GM06990 (cell line): ENCODE results near the gene ZHX3.

Experiments used
- DNase-seq: peaks from one replicate; pipeline ENCODE4 v3.0.0-alpha.2; 2011; ENCODE audit not compliant: insufficient read length; ENCODE audit errors: extremely low read depth
- H3K27me3 ChIP-seq: replicated peaks from 2 replicates; pipeline ENCODE4 v1.6.0; 2011; ENCODE audit warnings: low read length; ENCODE audit not compliant: control insufficient read depth, insufficient read depth
- H3K36me3 ChIP-seq: 2 replicates; pipeline ENCODE4 v1.5.1; 2011; ENCODE audit warnings: low read length; ENCODE audit not compliant: control insufficient read depth, insufficient read depth
- H3K4me3 ChIP-seq: replicated peaks from 2 replicates; pipeline ENCODE4 v1.5.1; 2011; ENCODE audit warnings: low read depth, mild to moderate bottlenecking, control low read depth, low read length
- TF ChIP-seq, protein P1 (sequence below): IDR thresholded peaks from 2 replicates; pipeline ENCODE4 v1.5.1; 2011; ENCODE audit warnings: low read length, control low read depth, mild to moderate bottlenecking, inconsistent platforms; ENCODE audit not compliant: insufficient read depth, poor library complexity, severe bottlenecking

ZHX3 gene

DNA sequence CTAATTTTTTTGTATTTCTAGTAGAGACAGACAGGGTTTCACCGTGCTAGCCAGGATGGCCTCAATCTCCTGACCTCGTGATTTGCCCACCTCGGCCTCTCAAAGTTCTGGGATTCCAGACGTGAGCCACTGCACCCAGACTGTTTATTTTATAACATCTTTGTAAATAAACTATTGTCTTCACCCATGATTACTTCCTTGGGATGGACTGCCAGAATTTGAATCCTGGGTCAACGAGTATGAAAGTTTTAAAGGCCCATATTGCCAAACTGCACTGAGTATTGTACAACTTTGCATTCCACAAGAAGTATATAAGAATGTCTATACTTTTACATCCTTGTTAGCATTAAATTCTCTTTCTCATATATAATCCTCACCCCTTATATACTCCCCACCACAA, 38.6 kb downstream of the ZHX3 start:
- DNase-seq: no peak
- TF ChIP-seq, protein P1, sequence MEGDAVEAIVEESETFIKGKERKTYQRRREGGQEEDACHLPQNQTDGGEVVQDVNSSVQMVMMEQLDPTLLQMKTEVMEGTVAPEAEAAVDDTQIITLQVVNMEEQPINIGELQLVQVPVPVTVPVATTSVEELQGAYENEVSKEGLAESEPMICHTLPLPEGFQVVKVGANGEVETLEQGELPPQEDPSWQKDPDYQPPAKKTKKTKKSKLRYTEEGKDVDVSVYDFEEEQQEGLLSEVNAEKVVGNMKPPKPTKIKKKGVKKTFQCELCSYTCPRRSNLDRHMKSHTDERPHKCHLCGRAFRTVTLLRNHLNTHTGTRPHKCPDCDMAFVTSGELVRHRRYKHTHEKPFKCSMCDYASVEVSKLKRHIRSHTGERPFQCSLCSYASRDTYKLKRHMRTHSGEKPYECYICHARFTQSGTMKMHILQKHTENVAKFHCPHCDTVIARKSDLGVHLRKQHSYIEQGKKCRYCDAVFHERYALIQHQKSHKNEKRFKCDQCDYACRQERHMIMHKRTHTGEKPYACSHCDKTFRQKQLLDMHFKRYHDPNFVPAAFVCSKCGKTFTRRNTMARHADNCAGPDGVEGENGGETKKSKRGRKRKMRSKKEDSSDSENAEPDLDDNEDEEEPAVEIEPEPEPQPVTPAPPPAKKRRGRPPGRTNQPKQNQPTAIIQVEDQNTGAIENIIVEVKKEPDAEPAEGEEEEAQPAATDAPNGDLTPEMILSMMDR: no peak
- H3K36me3 ChIP-seq: no peaks in the 10 kb centered on the region
- no peaks in the 10 kb centered on the region for H3K27me3 ChIP-seq
- no peak overlapping the region for H3K4me3 ChIP-seq

DNA sequence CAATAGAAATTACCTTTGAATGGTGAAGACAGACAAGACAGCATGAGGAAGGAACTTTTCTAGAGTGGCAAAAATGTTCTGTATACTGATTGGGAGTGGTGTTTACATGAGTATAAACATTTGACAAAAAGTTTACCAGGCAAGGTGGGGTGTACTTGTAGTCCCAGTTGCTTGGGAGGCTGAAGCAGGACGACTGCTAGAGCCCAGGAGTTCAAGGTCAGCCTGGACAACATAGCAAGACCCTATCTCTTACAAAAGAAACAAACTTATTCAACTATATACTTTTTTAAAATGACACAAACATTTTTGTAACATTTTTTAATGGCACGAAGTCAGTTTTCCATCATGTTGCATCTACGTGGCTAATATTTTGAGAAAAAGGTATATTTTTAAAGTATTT, 40.5 kb downstream of the ZHX3 start:
- DNase-seq: no peak
- H3K4me3 ChIP-seq: no peak overlapping the region
- H3K36me3 ChIP-seq: no peaks in the 10 kb centered on the region
- H3K27me3 ChIP-seq: no peaks in the 10 kb centered on the region
- TF ChIP-seq, protein P1: no peak

DNA sequence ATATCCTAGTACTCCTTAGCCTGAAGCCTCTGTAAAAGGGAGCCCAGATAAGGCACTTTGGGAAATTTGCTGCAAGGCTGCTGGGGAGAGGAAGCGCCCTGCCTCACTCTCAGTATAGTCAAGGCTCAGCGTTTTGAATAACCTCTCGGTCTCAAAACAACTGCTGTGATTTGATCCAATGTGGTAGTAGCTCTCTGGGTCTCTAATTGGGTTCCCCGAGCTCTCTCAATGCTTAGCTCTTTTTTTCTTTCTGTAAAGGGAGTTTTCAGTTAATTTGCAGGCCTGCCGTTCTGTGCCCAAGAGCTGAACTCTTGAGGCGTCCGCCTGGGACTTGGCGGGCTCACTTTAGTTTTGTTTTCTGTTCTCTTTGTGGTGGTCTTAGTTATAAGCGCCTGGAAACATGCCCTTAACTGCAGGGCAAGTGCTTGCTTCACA, 41.2 kb downstream of the ZHX3 start:
- Histone ChIP-seq H3K4me3 (no peak overlapping the region), H3K36me3 (no peaks in the 10 kb centered on the region), H3K27me3 (no peaks in the 10 kb centered on the region)
- TF ChIP-seq, protein P1: no peak
- no peak for DNase-seq

DNA sequence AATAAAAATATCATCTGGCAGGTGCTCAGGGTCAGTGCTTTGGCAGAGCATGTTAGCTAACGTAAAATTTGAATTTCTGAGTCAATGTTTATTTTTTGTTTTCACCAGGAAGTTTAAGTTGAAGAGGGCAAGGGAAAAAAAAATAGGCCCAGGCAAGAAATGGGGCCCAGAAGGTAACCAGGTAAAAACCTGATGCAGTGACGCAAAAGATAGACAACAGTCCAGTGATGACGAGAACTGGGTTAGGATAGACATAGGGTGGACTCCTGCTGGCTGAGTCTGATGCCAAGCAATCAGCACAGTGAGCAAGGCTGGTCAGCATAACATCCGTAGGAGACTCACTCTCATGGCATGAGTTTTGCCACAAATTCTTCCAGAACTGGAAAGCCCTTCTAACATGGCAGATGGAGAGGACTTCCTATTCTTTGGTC, 42.2 kb downstream of the ZHX3 start:
- Histone ChIP-seq H3K36me3 (no peaks in the 10 kb centered on the region), H3K27me3 (no peaks in the 10 kb centered on the region), H3K4me3 (no peak overlapping the region)
- DNase-seq: no peak
- TF ChIP-seq, protein P1: no peak

DNA sequence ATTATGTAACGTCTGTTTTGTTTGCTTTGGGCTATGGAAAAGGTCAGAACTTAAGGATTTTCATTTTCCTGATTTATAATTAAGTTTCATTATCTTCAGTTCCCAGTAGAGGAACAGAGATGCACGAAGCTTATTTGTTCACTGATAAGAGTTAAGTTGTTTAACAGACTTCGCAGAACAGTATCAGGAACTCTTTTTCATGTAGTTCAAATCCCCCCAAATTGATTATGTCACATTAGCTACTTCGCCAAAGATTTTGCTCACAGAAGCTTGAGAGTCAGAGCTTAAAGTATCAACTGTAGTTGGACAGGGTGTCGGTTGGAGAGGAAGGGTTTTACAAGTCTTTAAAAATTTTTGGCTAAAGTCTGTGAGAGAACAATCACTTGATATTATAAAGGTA, 43.4 kb downstream of the ZHX3 start:
- no peak for DNase-seq
- TF ChIP-seq, protein P1: no peak
- H3K27me3 ChIP-seq: no peaks in the 10 kb centered on the region
- no peaks in the 10 kb centered on the region for H3K36me3 ChIP-seq
- H3K4me3 ChIP-seq: no peak overlapping the region

DNA sequence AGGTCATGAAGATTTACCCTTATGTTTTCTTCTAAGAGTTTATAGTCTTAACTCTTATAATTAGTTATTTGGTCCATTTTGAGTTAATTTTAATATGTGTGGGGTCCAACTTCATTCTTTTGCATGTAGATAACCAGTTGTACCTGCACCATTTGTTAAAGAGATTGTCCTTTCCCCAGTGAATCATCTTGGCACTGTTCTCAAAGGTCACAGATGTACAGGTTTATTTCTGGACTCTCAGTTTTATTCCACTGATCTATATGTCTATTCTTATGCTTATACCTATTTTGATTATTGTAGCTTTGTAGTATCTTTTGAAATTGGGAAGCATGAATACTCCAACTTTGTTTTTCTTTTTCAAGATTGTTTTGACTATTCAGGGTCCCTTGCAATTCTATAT, 44.1 kb downstream of the ZHX3 start:
- TF ChIP-seq, protein P1: no peak
- DNase-seq: no peak
- H3K4me3 ChIP-seq: no peak overlapping the region
- H3K36me3 ChIP-seq: no peaks in the 10 kb centered on the region
- H3K27me3 ChIP-seq: no peaks in the 10 kb centered on the region
